ENCODE results near the gene CEP170. TPM values are rescaled to one million over a fixed set of nuclear protein-coding genes. Genes with fewer than 3 reads are reported as not detected.

The CEP170 gene
- total and polyA plus RNA-seq, 8 donors: 5.0 to 27.4 (median 5.9) TPM

- H3K27ac ChIP-seq: no peak overlapping the region
- DNase-seq (no peak), FAIRE-seq (no peak), ATAC-seq (no peak)
- no peaks in the 10 kb centered on the region for H3K9me3 ChIP-seq
- TF ChIP-seq CTCF (IDR thresholded peaks at IDR 0.05): no peak
- no peaks in the 10 kb centered on the region for H3K4me1 ChIP-seq
- intact Hi-C loops (cut with DNase I): no loop called here
- 51 to 66% methylated on average over 4 of the region's 4 CpGs for WGBS, 2 donors
- peaks cover 0 to 15% (median 4%) of the 10 kb centered on the region in 3 donors for H3K36me3 ChIP-seq
- no peaks in the 10 kb centered on the region for H3K27me3 ChIP-seq
- H3K4me3 ChIP-seq: no peak overlapping the region
Observed at GRCh38 chr1:243293941-243294722, 39.1 kb upstream of the CEP170 start.

DNA sequence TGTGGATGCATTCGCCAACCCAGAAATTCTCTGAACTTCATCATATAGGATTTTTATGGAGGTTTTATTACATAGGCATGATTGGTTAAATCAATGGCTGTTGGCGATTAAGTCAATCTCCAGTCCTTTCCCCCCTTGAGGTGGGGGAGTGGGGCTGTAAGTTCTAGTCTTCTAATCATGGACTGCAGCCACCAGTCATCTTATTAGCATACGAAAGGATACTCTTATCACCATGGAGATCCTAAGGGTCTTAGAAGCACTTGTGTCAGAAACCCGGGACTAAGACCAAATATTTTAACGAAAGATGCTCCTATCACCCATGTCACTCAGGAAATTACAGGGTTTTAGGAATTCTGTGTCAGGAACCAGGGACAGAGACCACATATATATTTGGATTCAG lies 37.0 kb upstream of the CEP170 start:
- no peak for ATAC-seq
- no peak for DNase-seq
- no peaks in the 10 kb centered on the region for H3K27me3 ChIP-seq
- FAIRE-seq: no peak
- no peak overlapping the region for H3K4me3 ChIP-seq
- no peaks in the 10 kb centered on the region for H3K4me1 ChIP-seq
- no peak for TF ChIP-seq CTCF (IDR thresholded peaks at IDR 0.05)
- H3K27ac ChIP-seq: no peak overlapping the region
- intact Hi-C loops (cut with DNase I): no loop called here
- no peaks in the 10 kb centered on the region for H3K9me3 ChIP-seq
- H3K36me3 ChIP-seq: peaks cover 0 to 22% (median 4%) of the 10 kb centered on the region in 3 donors
- 97 to 100% methylated on average over 5 of the region's 5 CpGs for WGBS, 2 donors

DNA sequence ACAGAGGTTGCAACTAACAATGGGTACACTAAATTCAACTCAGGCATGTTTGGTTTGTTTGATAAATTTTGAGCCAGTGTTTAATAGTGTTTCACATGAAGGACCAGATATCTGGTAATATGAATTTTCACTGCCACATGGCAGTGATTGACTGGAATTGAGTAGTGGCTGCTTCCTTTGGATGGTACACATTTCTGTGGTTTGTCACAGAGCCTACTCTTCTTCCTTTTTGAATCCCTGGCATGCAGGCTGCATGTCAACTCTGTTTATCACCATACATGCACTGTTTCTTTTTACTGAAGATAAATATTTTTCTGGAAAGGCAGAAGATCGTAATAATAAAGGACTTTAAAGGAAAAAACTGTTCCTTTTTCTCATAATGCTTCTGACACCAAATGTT lies 36.2 kb upstream of the CEP170 start:
- Histone ChIP-seq H3K27me3 (no peaks in the 10 kb centered on the region), H3K27ac (no peak overlapping the region), H3K4me1 (no peaks in the 10 kb centered on the region), H3K36me3 (peaks cover 0 to 26% (median 4%) of the 10 kb centered on the region in 3 donors), H3K9me3 (no peaks in the 10 kb centered on the region), H3K4me3 (no peak overlapping the region)
- intact Hi-C loops (cut with DNase I): no loop called here
- WGBS, 2 donors: 93 to 98% methylated on average over 1 of the region's 1 CpG
- no peak for TF ChIP-seq CTCF (IDR thresholded peaks at IDR 0.05)
- FAIRE-seq (no peak), ATAC-seq (no peak), DNase-seq (no peak)

DNA sequence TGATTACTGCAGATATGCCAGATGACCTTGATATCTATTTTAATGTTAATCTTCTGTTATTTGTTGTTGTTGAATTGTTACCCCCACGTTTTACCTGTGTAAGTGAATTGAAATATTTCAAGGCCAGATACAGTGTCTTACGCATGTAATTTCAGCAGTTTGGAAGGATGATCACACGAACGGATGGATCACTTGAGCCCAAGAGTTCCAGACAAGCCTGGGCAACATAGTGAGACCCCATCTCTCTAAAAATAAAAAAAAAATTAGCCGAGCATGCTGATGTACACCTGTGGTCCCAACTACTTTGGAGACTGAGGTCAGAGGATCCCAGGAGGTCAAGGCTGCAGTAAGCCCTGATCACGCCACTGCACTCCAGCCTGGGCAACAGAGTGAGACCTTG lies 33.0 kb upstream of the CEP170 start:
- no peak overlapping the region for H3K4me3 ChIP-seq
- intact Hi-C loops (cut with DNase I): no loop called here
- no peaks in the 10 kb centered on the region for H3K27me3 ChIP-seq
- peaks cover 0 to 33% (median 4%) of the 10 kb centered on the region in 3 donors for H3K36me3 ChIP-seq
- 80 to 83% methylated on average over 6 of the region's 6 CpGs for WGBS, 2 donors
- no peak for FAIRE-seq
- TF ChIP-seq CTCF (IDR thresholded peaks at IDR 0.05): no peak
- H3K9me3 ChIP-seq: no peaks in the 10 kb centered on the region
- peak overlapping the region in 2 of 4 donors; percentile 51 to 61 for H3K27ac ChIP-seq
- no peaks in the 10 kb centered on the region for H3K4me1 ChIP-seq
- DNase-seq: no peak
- no peak for ATAC-seq

DNA sequence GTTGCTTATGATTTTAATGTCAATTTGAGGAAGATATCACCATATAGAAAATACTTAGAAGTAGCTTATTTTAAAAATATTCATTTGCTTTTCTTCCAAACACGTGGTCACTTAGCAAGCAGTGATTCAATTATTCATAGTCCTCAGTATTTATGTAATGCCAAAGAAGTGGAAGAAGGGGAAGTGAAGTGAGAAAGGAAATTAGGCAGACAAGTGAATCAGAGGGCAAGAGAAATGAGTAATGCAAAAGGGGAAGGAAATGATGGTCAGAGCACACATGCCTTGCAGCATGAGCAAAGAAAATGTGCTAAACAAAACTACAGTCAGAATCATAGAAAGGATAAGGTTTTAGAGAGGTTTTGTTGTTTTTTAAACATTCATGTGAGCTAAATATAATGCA lies 32.6 kb upstream of the CEP170 start:
- Histone ChIP-seq H3K4me3 (no peak overlapping the region), H3K27ac (peak overlapping the region in 2 of 4 donors; percentile 51 to 61), H3K36me3 (peaks cover 0 to 33% (median 4%) of the 10 kb centered on the region in 3 donors), H3K4me1 (no peaks in the 10 kb centered on the region), H3K9me3 (no peaks in the 10 kb centered on the region), H3K27me3 (no peaks in the 10 kb centered on the region)
- 51 to 60% methylated on average over 1 of the region's 1 CpG for WGBS, 2 donors
- FAIRE-seq (no peak), ATAC-seq (peak in 3 of 4 donors; percentile 43 to 82 (median 82)), DNase-seq (no peak)
- intact Hi-C loops (cut with DNase I): no loop called here
- TF ChIP-seq CTCF (IDR thresholded peaks at IDR 0.05): no peak
